Measurements from ENCODE around the gene MCM3AP.

Gene MCM3AP

GRCh38 chr21:46285206-46285661, at the start of gene MCM3AP:
MCM3AP (minus strand) TSS chr21:46285611; CDS start chr21:46285286, 325 bp downstream.
- DNase-seq: no peak

- no peak for DNase-seq
Observed at GRCh38 chr21:46334351-46335140, 49.1 kb upstream of the MCM3AP start.

GRCh38 chr21:46329796-46330195, 44.4 kb upstream of the MCM3AP start:
- no peak for DNase-seq

- DNase-seq: no peak
Observed at GRCh38 chr21:46328151-46328550, 42.7 kb upstream of the MCM3AP start.

- no peak for DNase-seq
Observed at GRCh38 chr21:46327711-46328110, 42.3 kb upstream of the MCM3AP start.

GRCh38 chr21:46326110-46326703, 40.8 kb upstream of the MCM3AP start:
- DNase-seq: peak; percentile 20

GRCh38 chr21:46325073-46325912, 39.9 kb upstream of the MCM3AP start:
- peak; percentile 77 for DNase-seq

GRCh38 chr21:46324390-46325072, 39.1 kb upstream of the MCM3AP start:
- peak; percentile 95 for DNase-seq

- peak; percentile 98 for DNase-seq
Observed at GRCh38 chr21:46323710-46324389, 38.4 kb upstream of the MCM3AP start, which contains the start of the genes C21orf58 and PCNT. C21orf58 (minus strand) TSS chr21:46323870; CDS start chr21:46322738, 1,132 bp downstream. PCNT (plus strand) TSS chr21:46324156; CDS start chr21:46324229, 73 bp downstream.

GRCh38 chr21:46323227-46323709, 37.9 kb upstream of the MCM3AP start:
- no peak for DNase-seq

GRCh38 chr21:46322351-46323226, 37.2 kb upstream of the MCM3AP start:
- peak; percentile 39 for DNase-seq

GRCh38 chr21:46320331-46320801, 35.0 kb upstream of the MCM3AP start:
- no peak for DNase-seq

- DNase-seq: no peak
Observed at GRCh38 chr21:46319186-46319585, 33.8 kb upstream of the MCM3AP start.

GRCh38 chr21:46318464-46318845, 33.0 kb upstream of the MCM3AP start:
- no peak for DNase-seq

- DNase-seq: no peak
Observed at GRCh38 chr21:46317710-46318463, 32.5 kb upstream of the MCM3AP start.

GRCh38 chr21:46316708-46317324, 31.4 kb upstream of the MCM3AP start:
- DNase-seq: no peak

- no peak for DNase-seq
Observed at GRCh38 chr21:46314441-46315020, 29.1 kb upstream of the MCM3AP start.

- no peak for DNase-seq
Observed at GRCh38 chr21:46312949-46313348, 27.5 kb upstream of the MCM3AP start.

- no peak for DNase-seq
Observed at GRCh38 chr21:46311568-46311967, 26.2 kb upstream of the MCM3AP start.

All from eye (tissue), 1 donor.